DOHH2 (cell line): ENCODE results near the gene OR52E5.

Experiments
- CTCF ChIP-seq: fragments of 200-600 bp; sonication (generic); IDR thresholded peaks from one replicate; pipeline ENCODE4 v1.5.1; 2014; ENCODE audit warnings: antibody characterized with exemption, mild to moderate bottlenecking, low read depth, low read length; ENCODE audit not compliant: poor library complexity, severe bottlenecking
- EZH2phosphoT487 ChIP-seq: fragments of 200-600 bp; sonication (generic); IDR thresholded peaks from 2 replicates; pipeline ENCODE4 v1.6.1; 2017; ENCODE audit warnings: borderline replicate concordance, mild to moderate bottlenecking, antibody characterized with exemption, low read length, moderate library complexity, mixed read lengths

DNA sequence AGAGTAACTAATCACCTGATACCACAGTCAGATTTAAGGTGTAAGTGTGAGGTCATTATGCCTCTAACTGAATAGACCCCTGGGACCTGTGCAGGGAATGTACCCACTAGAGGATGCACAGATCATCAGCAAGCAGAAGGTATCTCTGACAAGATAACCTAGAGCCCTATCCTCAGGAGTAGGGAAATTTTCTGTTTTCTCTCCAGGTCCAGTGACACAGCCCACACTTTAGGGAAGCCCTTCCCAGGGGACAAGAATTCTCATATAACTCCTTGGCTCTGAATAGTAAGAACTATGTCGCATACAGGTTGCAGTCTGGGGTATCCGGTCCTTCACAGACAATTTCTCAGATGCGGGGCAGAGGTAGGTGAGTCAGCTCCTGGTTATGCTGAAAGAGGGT is at the start of gene OR52E5:
- TF ChIP-seq EZH2phosphoT487: no peak
- TF ChIP-seq CTCF: no peak
